ENCODE data around the gene TMCO4.
A peak's percentile ranks its signal among the peaks of the same experiment; 100 is the strongest.

TMCO4 gene

GRCh38 chr1:19744886-19745285 is 54.8 kb downstream of the TMCO4 start:
- DNase-seq: no peak

DNA sequence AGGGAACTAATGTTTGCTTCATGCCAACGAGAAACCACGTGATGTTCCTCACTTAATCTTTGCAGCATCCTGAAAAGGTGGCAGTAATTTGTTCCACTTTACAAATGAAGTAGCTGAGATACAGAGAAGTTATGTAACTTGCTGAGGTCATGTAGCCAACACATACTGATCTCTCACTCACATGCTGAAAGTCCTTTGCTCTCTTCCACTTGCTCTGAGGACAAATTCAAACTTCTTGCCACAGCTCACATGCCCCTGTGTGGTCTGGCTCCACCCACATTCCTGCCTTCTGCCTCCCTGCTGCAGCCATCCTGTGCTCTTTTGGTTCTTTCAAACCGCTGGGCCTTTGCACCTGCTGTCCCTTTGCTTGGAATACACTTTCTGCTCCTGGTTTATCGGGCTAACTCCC is 55.4 kb downstream of the TMCO4 start:
- no peak for DNase-seq

GRCh38 chr1:19743793-19744192 is 55.9 kb downstream of the TMCO4 start:
- DNase-seq: no peak

GRCh38 chr1:19743180-19743579 is 56.5 kb downstream of the TMCO4 start:
- no peak for DNase-seq

GRCh38 chr1:19739628-19740027 is 60.1 kb downstream of the TMCO4 start:
- no peak for DNase-seq

DNA sequence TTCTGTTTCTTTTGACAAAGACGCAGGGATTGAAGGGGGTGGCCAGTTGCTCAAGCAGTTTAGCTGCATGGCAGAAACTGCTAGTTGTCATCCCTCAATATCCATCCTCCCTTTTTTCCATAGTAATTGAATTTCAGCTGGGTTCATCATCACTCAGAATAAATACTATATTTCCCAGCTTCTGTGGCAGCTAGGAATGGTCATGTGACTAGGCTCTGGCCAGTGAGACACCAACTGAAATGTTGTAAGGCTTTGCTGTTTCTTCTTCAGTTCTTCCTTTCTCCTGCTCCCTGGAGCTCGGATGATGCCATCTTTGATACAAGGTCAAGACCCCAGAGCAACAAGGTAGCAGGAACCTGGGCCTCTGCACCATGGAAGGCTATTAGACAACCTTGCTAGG is 61.0 kb downstream of the TMCO4 start:
- no peak for DNase-seq

- no peak for DNase-seq
Observed at GRCh38 chr1:19738076-19738475, 61.6 kb downstream of the TMCO4 start.

DNA sequence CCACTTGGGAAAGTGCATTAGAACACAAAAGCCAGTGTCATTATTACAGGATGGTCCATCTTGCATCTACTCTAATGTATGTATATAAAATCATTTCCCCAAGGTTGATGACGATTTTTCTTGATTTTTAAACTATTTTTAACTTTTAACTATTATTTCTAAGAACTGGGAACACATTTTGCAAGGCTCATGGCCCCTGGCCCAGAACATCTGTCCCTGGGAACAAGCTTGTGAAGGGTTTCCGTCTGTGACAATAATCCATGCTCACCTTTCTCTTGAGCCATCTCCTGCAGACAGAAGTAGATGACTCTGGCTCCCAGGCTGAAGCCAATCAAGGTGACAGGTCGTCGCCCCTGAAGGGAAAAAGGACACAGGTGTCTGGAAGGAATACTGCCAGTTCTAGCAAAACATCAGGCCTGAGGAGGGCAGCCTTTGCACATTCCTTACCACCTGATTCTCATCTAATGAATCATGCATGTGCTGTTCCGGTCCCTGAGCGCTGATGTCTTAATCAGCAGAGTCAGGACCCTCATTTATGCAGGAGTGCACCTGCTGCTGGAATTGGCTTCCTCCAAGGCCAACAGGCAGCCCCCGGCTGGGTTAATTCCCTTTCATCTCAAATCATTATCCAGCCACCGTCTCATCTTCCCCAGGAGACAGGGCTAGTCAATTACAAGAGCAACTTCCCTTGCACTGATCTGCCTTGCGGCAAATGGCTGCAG is 62.5 kb downstream of the TMCO4 start:
- DNase-seq: no peak

DNA sequence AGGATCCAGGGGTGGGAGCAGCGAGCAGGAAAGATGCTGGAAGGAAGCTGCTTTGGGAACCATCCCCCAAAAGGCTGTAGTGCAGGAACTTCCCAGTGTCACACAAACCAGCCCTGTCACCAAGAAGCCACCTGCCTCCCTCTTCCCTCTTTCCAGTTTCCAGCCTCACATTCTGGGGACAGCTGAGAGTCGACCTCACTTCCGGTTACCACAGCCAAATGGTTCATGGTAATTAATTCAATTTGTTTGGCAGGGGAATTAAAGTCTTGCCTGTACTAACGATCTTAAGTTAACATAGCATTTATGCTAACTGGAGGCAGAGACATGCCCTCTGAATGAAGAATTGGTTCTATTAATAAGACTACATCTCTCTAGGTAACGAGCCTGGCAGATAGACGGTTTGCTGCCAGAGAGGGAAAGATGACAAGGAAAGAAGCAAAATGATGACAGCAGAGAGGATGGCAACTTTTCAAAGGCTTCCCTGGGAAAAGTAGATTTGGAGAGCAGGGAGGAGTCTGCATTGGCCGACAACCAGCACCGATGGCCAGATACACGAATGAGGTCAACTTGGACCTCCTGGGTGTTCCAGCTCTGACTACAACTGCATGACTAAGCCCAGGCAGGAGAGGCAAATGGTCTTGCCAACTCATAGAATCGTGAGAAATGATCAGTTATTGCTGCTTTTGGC is 64.1 kb downstream of the TMCO4 start:
- DNase-seq: no peak

GRCh38 chr1:19734472-19734999 is 65.2 kb downstream of the TMCO4 start:
- no peak for DNase-seq

DNA sequence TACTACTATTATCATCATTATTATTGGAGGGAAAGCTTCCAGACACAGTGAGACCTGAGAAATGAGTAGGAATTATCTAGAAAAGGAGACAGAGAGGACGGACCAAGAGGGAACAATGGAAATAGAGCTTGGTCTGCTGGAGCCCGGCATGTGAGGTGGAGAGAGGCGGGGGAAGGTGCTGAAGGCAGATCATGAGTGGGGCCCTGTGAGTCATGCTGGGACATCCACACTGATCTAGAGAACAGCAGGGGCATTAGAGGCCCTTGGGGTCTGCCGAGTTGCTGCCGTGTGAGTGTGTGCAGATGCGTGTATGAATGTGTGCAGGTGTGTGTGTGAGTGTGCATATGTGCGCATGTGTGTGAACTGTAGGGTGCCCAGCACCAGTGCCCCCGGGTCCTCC is 65.7 kb downstream of the TMCO4 start:
- no peak for DNase-seq

GRCh38 chr1:19733615-19734014 is 66.1 kb downstream of the TMCO4 start:
- no peak for DNase-seq

DNA sequence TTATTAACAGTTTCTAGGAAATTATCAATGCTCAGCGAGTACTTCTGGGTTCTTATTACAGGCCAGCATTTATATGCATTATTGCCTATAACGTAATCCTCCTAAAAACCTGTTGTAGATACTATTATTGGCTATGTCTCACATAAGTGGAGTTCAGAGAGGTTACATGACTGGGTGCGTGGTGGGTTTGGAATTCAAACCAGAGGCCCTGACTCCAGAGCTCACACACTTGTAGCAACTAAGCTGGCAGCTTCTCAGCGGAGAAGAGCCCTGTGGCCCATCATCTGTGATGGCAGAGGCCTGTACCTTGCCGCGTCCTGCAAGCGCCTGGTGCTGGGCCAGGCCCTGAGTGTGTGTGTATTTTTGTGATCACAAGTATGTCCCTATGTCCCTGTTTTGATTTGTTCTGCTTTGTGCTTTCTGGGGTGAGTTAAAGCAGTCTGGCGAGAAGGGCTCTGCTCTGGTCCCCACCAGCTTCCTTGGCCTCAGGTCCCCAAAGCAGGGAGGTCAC is 68.3 kb downstream of the TMCO4 start:
- no peak for DNase-seq

DNA sequence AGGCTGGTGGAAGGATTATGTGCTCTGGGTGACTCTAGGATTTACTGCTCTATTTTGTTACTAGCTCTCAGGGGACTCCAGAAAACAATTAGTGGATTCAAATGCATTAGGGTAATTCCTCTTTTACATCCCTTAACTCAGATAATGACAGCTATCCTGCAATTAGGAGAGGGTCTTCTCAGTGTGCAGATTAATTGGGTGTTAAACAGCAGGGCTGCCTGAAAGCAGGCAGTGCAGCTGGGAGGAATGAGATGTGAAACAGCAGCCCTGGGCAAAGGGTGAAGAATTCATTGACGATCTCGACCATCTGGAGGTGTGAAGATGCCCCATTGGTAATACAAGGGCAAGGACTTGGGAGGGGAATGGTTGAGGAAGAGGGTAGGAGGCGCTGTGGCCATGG is 68.9 kb downstream of the TMCO4 start:
- no peak for DNase-seq

- DNase-seq: no peak
Observed at GRCh38 chr1:19730232-19730631, 69.5 kb downstream of the TMCO4 start.

- no peak for DNase-seq
Observed at GRCh38 chr1:19728413-19729145, 71.1 kb downstream of the TMCO4 start.

GRCh38 chr1:19725606-19726005 is 74.1 kb downstream of the TMCO4 start:
- no peak for DNase-seq

DNA sequence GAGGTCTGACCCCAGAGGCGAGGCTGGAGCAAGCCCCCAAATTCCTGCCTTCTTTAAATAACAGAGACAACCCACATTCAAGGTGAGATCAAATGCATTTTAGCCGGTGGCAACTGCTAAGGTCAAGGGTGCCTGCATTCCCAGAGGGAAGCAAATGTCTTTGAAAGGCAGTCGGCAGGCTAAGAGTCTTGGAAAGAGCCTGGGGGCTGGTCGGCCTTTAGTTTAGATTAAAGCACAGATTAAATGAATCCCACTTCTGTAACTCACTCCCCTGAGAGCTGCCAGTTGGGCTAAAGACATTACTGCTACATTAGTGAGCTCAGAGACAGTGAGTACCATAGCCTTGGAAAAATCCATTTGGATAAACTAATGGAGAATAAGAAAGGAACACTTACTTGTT is 75.8 kb downstream of the TMCO4 start:
- no peak for DNase-seq

DNA sequence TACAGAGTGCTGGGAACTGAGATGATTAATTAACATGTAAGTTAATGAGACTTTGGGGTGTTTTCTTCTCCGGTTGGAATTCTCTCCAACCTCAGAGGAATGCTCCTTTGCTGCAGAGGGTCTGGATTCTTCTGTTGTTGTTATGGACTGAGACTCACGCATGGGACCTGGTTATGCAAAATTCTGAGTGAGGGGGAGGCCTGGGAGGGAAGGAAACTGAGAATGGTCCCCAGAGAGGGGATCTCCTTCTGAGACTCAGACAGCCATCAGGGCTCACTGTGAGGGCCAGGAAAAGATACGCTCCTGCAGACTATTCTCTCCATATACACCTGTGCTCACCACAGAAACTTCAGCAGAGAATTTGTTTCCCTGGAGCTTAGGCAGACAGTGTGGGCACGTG is 78.7 kb downstream of the TMCO4 start:
- DNase-seq: no peak

DNA sequence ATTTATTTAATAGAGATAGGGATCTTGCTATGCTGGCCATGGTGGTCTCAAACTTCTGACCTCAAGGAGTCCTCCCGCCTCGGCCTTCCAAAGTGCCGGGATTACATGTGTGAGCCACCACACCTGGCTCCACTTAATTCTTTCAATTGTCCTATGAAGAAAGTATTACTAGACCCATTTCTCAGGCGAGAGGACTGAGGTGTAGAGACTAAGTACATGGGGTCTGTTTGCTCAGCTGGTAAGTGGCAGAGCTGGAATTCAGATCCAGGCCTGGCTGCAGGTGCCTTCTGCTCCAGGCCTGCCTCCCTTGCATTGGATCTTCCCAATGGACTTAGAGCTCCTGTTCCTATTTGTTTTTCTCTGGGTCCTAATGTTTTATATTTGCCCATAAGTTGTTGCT is 79.5 kb downstream of the TMCO4 start:
- DNase-seq: no peak

GRCh38 chr1:19717467-19717866 is 82.2 kb downstream of the TMCO4 start:
- no peak for DNase-seq

DNA sequence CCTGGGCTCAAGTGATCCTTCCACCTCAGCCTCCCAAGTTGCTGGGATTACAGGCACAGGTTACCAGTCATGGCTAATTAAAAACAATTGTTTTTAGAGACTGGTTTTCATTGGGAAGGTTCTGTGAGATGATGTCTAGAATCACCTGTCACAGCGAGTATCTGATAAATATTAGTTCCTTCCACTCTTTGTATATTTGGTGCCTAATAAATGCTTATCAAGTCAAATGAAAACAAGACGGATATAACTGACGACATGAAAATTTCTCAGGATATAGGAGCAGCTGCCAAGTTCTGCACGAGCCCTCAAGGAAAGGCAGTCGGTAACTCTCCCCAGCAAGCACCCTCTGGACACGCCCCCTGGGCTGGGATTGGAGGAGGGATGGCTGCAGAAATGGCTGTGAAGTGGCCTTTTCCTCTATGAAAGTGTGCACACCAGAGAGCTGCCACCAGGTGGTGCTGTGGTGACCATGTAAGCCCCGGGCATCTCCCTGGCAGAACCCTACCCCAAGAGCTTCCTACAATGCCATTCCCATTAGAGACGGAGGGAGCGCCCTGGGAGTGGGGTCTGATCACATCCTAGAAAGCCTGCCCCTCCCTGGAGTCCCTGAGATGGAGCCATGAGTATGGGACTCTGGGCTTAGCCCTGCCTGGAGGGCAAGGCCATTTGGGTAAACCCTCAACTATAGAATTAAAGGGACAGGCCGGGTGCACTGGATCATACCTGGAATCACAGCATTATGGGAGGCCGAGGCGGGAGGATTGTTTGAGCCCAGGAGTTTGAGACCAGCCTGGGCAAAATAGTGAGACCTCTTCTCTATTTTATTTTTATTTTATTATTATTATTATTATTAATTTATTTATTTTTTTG is 84.1 kb downstream of the TMCO4 start:
- peak; percentile 68 for DNase-seq

GRCh38 chr1:19712928-19713327 is 86.8 kb downstream of the TMCO4 start:
- no peak for DNase-seq
